IMR-90 (cell line): Measurements from ENCODE around the gene PCDHGB7. TPM values are rescaled to one million over a fixed set of nuclear protein-coding genes. Genes with fewer than 3 reads are reported as not detected.

Experiments used
- ATAC-seq: fragments of 200-7000 bp; cut with Tn5 transposase; 2 replicates; pipeline ENCODE4 v1.9.1; 2020; ENCODE audit warnings: low read depth, mild to moderate bottlenecking, moderate library complexity
- BruUV-seq: library from RNA; stranded (reverse); fragments of 400-500 nt; replicated peaks from 2 replicates; lab custom pipeline; 2021; lab: Mats Ljungman, UMichigan
- CTCF ChIA-PET: fragments of 300-600 bp; formaldehyde crosslinking; extraction: SDS; loops from one replicate; lab custom pipeline; 2021; ENCODE audit warnings: antibody characterized with exemption; lab: Yijun Ruan, JAX
- POLR2A ChIA-PET: fragments of 300-600 bp; sonication (Branson Sonifier 250); formaldehyde crosslinking; loops from one replicate; lab custom pipeline; 2022; ENCODE audit warnings: antibody characterized with exemption; ENCODE audit not compliant: unreplicated experiment; lab: Charles Lee
- DNase-seq: peaks from one replicate; pipeline ENCODE4 v3.0.0; 2013
- H2AFZ ChIP-seq: replicated peaks from 2 replicates; pipeline ENCODE3; 2013; ENCODE audit warnings: low read length, mild to moderate bottlenecking; ENCODE audit not compliant: poor library complexity
- H2AK5ac ChIP-seq: 2 replicates; pipeline ENCODE4 v1.6.1; 2013; ENCODE audit warnings: low read depth, low read length, inconsistent platforms
- H2AK9ac ChIP-seq: replicated peaks from 2 replicates; pipeline ENCODE3; 2013; ENCODE audit warnings: mild to moderate bottlenecking, low read depth, low read length, moderate library complexity; ENCODE audit not compliant: poor library complexity
- H2BK120ac ChIP-seq: 2 replicates; pipeline ENCODE4 v1.6.1; 2013; ENCODE audit warnings: low read depth, low read length, inconsistent platforms
- H2BK15ac ChIP-seq: 3 replicates; pipeline ENCODE4 v1.6.1; 2013; ENCODE audit warnings: low read depth, low read length, inconsistent platforms
- H2BK20ac ChIP-seq: 2 replicates; pipeline ENCODE4 v1.6.1; 2013; ENCODE audit warnings: low read depth, mild to moderate bottlenecking, inconsistent platforms, low read length, moderate library complexity
- H2BK5ac ChIP-seq: 2 replicates; pipeline ENCODE4 v1.6.1; 2013; ENCODE audit warnings: mild to moderate bottlenecking, low read depth, low read length, inconsistent platforms; ENCODE audit not compliant: poor library complexity, severe bottlenecking
- H3K14ac ChIP-seq: replicated peaks from 2 replicates; pipeline ENCODE4 v1.6.1; 2013; ENCODE audit warnings: low read depth, low read length, inconsistent platforms
- H3K18ac ChIP-seq: 2 replicates; pipeline ENCODE4 v1.6.1; 2013; ENCODE audit warnings: low read depth, low read length, control low read depth
- H3K23ac ChIP-seq: 2 replicates; pipeline ENCODE4 v1.6.1; 2013; ENCODE audit warnings: low read depth, low read length, inconsistent platforms
- H3K27ac ChIP-seq: 2 replicates; pipeline ENCODE4 v1.5.1; 2013; ENCODE audit warnings: mild to moderate bottlenecking, control low read depth, low read length; ENCODE audit not compliant: insufficient read depth
- H3K27me3 ChIP-seq: 2 replicates; pipeline ENCODE4 v1.6.1; 2013; ENCODE audit warnings: low read length; ENCODE audit not compliant: control insufficient read depth, insufficient read depth
- H3K36me3 ChIP-seq: 2 replicates; pipeline ENCODE4 v1.6.1; 2013; ENCODE audit warnings: low read length, mixed read lengths; ENCODE audit not compliant: control insufficient read depth, insufficient read depth
- H3K4ac ChIP-seq: 2 replicates; pipeline ENCODE4 v1.6.1; 2013; ENCODE audit warnings: low read depth, low read length, inconsistent platforms
- H3K4me1 ChIP-seq: 2 replicates; pipeline ENCODE4 v1.6.1; 2013; ENCODE audit warnings: low read length, mixed read lengths; ENCODE audit not compliant: control insufficient read depth, insufficient read depth
- H3K4me2 ChIP-seq: 2 replicates; pipeline ENCODE4 v1.6.1; 2013; ENCODE audit warnings: low read depth, mild to moderate bottlenecking, control low read depth, low read length, moderate library complexity
- H3K4me3 ChIP-seq: 2 replicates; pipeline ENCODE4 v1.5.1; 2013; ENCODE audit warnings: low read depth, mild to moderate bottlenecking, control low read depth, low read length, moderate library complexity; ENCODE audit not compliant: insufficient read depth
- H3K56ac ChIP-seq: 2 replicates; pipeline ENCODE4 v1.6.1; 2013; ENCODE audit warnings: low read length, inconsistent platforms; ENCODE audit not compliant: insufficient read depth; ENCODE audit errors: extremely low read depth
- H3K79me1 ChIP-seq, 2 experiments: 2 replicates each; pipeline ENCODE4 v1.6.1; 2013; ENCODE audit warnings: low read length in 2 of 2, inconsistent platforms in 1 of 2, low read depth in 1 of 2
- H3K9ac ChIP-seq: 2 replicates; pipeline ENCODE4 v1.6.1; 2013; ENCODE audit warnings: low read depth, low read length, control low read depth
- H3K9me1 ChIP-seq: 2 replicates; pipeline ENCODE4 v1.6.1; 2013; ENCODE audit warnings: low read length, inconsistent platforms; ENCODE audit not compliant: insufficient read depth
- H3K9me3 ChIP-seq: 2 replicates; pipeline ENCODE4 v1.6.1; 2013; ENCODE audit warnings: low read length; ENCODE audit not compliant: control insufficient read depth, insufficient read depth
- H4K20me1 ChIP-seq: 2 replicates; pipeline ENCODE4 v1.6.1; 2013; ENCODE audit warnings: low read length, inconsistent platforms; ENCODE audit not compliant: insufficient read depth
- H4K5ac ChIP-seq: 2 replicates; pipeline ENCODE4 v1.6.1; 2013; ENCODE audit warnings: mild to moderate bottlenecking, low read depth, low read length, control low read depth
- H4K8ac ChIP-seq, 2 experiments: 2 replicates each; pipeline ENCODE4 v1.6.1; 2013; ENCODE audit warnings: low read depth in 2 of 2, low read length in 2 of 2, control low read depth in 1 of 2, inconsistent platforms in 1 of 2
- H4K91ac ChIP-seq: 2 replicates; pipeline ENCODE4 v1.6.1; 2013; ENCODE audit warnings: low read depth, low read length, inconsistent platforms; ENCODE audit not compliant: insufficient read depth
- BHLHE40 ChIP-seq: fragments of 150-350 bp; IDR thresholded peaks from 2 replicates; pipeline ENCODE4 v1.6.1; 2016; ENCODE audit warnings: mild to moderate bottlenecking, low read depth, low read length
- CEBPB ChIP-seq: IDR thresholded peaks from 2 replicates; pipeline ENCODE4 v1.6.1; 2012; ENCODE audit warnings: low read depth, low read length, improper control_type of control experiment
- CTCF ChIP-seq: conservative IDR thresholded peaks from 2 replicates; pipeline ENCODE4 v1.5.1; 2012; ENCODE audit warnings: mild to moderate bottlenecking, low read depth, low read length, improper control_type of control experiment
- ELK1 ChIP-seq: fragments of 150-350 bp; IDR thresholded peaks from 2 replicates; pipeline ENCODE4 v1.6.1; 2016; ENCODE audit warnings: low read depth, mild to moderate bottlenecking, low read length, moderate library complexity, borderline replicate concordance
- FOS ChIP-seq: fragments of 150-350 bp; IDR thresholded peaks from 2 replicates; pipeline ENCODE4 v1.6.1; 2016; ENCODE audit warnings: low read depth, low read length
- MAFK ChIP-seq: IDR thresholded peaks from 2 replicates; pipeline ENCODE4 v1.6.1; 2012; ENCODE audit warnings: low read depth, low read length, improper control_type of control experiment
- MAZ ChIP-seq: IDR thresholded peaks from 2 replicates; pipeline ENCODE4 v1.6.1; 2012; ENCODE audit warnings: low read depth, mild to moderate bottlenecking, low read length, improper control_type of control experiment, moderate library complexity, borderline replicate concordance
- MXI1 ChIP-seq: IDR thresholded peaks from 2 replicates; pipeline ENCODE4 v1.6.1; 2012; ENCODE audit warnings: low read depth, mild to moderate bottlenecking, low read length, moderate library complexity, borderline replicate concordance
- NFE2L2 ChIP-seq: fragments of 150-350 bp; IDR thresholded peaks from 2 replicates; pipeline ENCODE4 v1.6.1; 2016; ENCODE audit warnings: low read depth, mild to moderate bottlenecking, low read length
- POLR2A ChIP-seq: IDR thresholded peaks from 2 replicates; pipeline ENCODE4 v1.6.1; 2012; ENCODE audit warnings: mild to moderate bottlenecking, low read depth, low read length
- RAD21 ChIP-seq: IDR thresholded peaks from 2 replicates; pipeline ENCODE4 v1.6.1; 2012; ENCODE audit warnings: low read length, improper control_type of control experiment
- RCOR1 ChIP-seq: IDR thresholded peaks from 2 replicates; pipeline ENCODE4 v1.6.1; 2012; ENCODE audit warnings: mild to moderate bottlenecking, low read length, improper control_type of control experiment; ENCODE audit not compliant: insufficient replicate concordance
- RFX5 ChIP-seq: IDR thresholded peaks from 2 replicates; pipeline ENCODE4 v1.8.0; 2012; ENCODE audit warnings: low read depth, mild to moderate bottlenecking, low read length, moderate library complexity
- SMC3 ChIP-seq: fragments of 150-350 bp; IDR thresholded peaks from 2 replicates; pipeline ENCODE4 v1.6.1; 2016; ENCODE audit warnings: low read depth, mild to moderate bottlenecking, antibody characterized with exemption, low read length, moderate library complexity
- USF2 ChIP-seq: fragments of 150-350 bp; IDR thresholded peaks from 2 replicates; pipeline ENCODE4 v1.6.1; 2017; ENCODE audit warnings: mild to moderate bottlenecking, antibody characterized with exemption, low read length, low read depth
- WGBS, 2 experiments: methylation state at CpG; one replicate each; pipeline versions ENCODE4 v1.1.5 to v1.1.7; 2013; ENCODE audit warnings: missing lambda C conversion rate in 2 of 2; ENCODE audit not compliant: insufficient read length in 1 of 2; ENCODE audit errors: extremely low coverage in 2 of 2; 5-methylcytosine and 5-hydroxymethylcytosine counted together
- dilution Hi-C: fragments of 300-500 bp; cut with HindIII; formaldehyde crosslinking; loops from one replicate; pipeline ENCODE4 v1.14.3; 2018; ENCODE audit warnings: low sequenced_read_pairs; ENCODE audit not compliant: unreplicated experiment
- in situ Hi-C: fragments of 300-500 bp; cut with MboI; formaldehyde crosslinking; loops from 3 replicates; pipeline ENCODE4 v1.14.3; 2019; ENCODE audit warnings: low sequenced_read_pairs, inconsistent platforms, mixed read lengths
- intact Hi-C: fragments of 100-400 bp; cut with micrococcal nuclease; formaldehyde crosslinking; loops from 2 replicates; pipeline ENCODE4 v1.10.0; 2022
- polyA plus RNA-seq, 3 experiments: library from polyadenylated mRNA; depleted of rRNA; stranded (reverse); fragments of >200 nt; gene quantifications; 2 replicates each; pipeline ENCODE4 v1.2.3, GENCODE V29; 2012; ENCODE audit warnings: low replicate concordance in 1 of 3
- total RNA-seq: library from RNA; depleted of rRNA; stranded (reverse); fragments of >200 nt; gene quantifications from 2 replicates; pipeline ENCODE4 v1.2.3, GENCODE V29; 2012

Gene PCDHGB7
- total and polyA plus RNA-seq, 2 of the 4 experiments (the other 2 are of a cell fraction) = 6.3 to 8.1 TPM

- Histone ChIP-seq H4K91ac (no peak overlapping the region), H3K9me3 (no peaks in the 10 kb centered on the region), H4K20me1 (no peaks in the 10 kb centered on the region), H2AK5ac (no peak overlapping the region), H3K23ac (no peak overlapping the region), H3K27me3 (no peaks in the 10 kb centered on the region), H3K4me2 (no peak overlapping the region), H3K4ac (no peak overlapping the region), H3K18ac (no peak overlapping the region), H2BK20ac (no peak overlapping the region), H3K9ac (no peak overlapping the region), H3K14ac (no peak overlapping the region), H2BK5ac (no peak overlapping the region), H2AK9ac (no peak overlapping the region), H3K36me3 (no peaks in the 10 kb centered on the region), H3K56ac (no peak overlapping the region), H3K4me3 (no peak overlapping the region), H2BK120ac (no peak overlapping the region), H3K27ac (no peak overlapping the region), H2BK15ac (no peak overlapping the region), H4K5ac (no peak overlapping the region), H2AFZ (no peak overlapping the region), H3K79me1 (peaks cover under 1 to 6% of the 10 kb centered on the region in 2 experiments; a peak in 2 of 4 replicates), H3K4me1 (no peaks in the 10 kb centered on the region), H4K8ac (no peak overlapping the region), H3K9me1 (no peaks in the 10 kb centered on the region)
- peak; percentile 41 for DNase-seq
- ChIA-PET CTCF (interaction anchor here (0.6 to 1.1 kb wide), 3 partner anchors 58 to 127 kb away, joined by 3 to 6 read pairs (median 5); no protein-coding TSS in a partner anchor), POLR2A (no interaction called here)
- no peak for ATAC-seq
- intact Hi-C loops = no loop called here
- no TSS peak for BruUV-seq
- in situ Hi-C loops = no loop called here
- dilution Hi-C loops = no loop called here
- no peak for TF ChIP-seq CTCF
- TF ChIP-seq MAFK = no peak
- no peak for TF ChIP-seq USF2
- TF ChIP-seq POLR2A = no peak
- TF ChIP-seq ELK1 = no peak
- TF ChIP-seq SMC3 = no peak
- no peak for TF ChIP-seq FOS
- no peak for TF ChIP-seq MXI1
- TF ChIP-seq RFX5 = no peak
- no peak for TF ChIP-seq BHLHE40
- no peak for TF ChIP-seq MAZ
- no peak for TF ChIP-seq RCOR1
- no peak for TF ChIP-seq NFE2L2
- TF ChIP-seq CEBPB = no peak
- no peak for TF ChIP-seq RAD21
- WGBS, 2 experiments = 100% methylated on average over 1 of the region's 3 CpGs; no CpG with 5 or more reads in 1 of the 2 experiments
Measured at GRCh38 chr5:141465351-141465750, 47.9 kb downstream of the PCDHGB7 start.
